Common myeloid progenitor, CD34-positive (primary cell): Measurements from ENCODE around the gene PRDM8.

ENCODE experiments used
- CTCF ChIA-PET: fragments of 350-600 bp; sonication (Branson Sonifier 250); formaldehyde crosslinking; loops from one replicate; lab custom pipeline; 2021; ENCODE audit warnings: antibody characterized with exemption; lab: Charles Lee
- POLR2A ChIA-PET: fragments of 350-600 bp; sonication (Branson Sonifier 250); formaldehyde crosslinking; loops from one replicate; lab custom pipeline; 2021; ENCODE audit warnings: antibody characterized with exemption; lab: Charles Lee
- DNase-seq, 3 donors: peaks; one replicate each; pipeline versions ENCODE4 v3.0.0 to v3.0.0-alpha.2; 2013
- H3K27ac ChIP-seq, 2 experiments: 1 replicate in 1 of 2; 2 replicates in 1 of 2; pipeline ENCODE4 v1.7.0; 2013; ENCODE audit warnings: inconsistent platforms in 2 of 2, low read length in 2 of 2, mild to moderate bottlenecking in 2 of 2, low read depth in 1 of 2, moderate library complexity in 1 of 2; ENCODE audit not compliant: severe bottlenecking in 2 of 2, insufficient read depth in 1 of 2, poor library complexity in 1 of 2
- H3K27me3 ChIP-seq, 5 experiments: replicated peaks in 2 of 5; 1 replicate in 3 of 5; 2 replicates in 2 of 5; pipeline versions ENCODE4 v1.6.1 to v1.7.0; 2013; ENCODE audit warnings: low read length in 4 of 5, mild to moderate bottlenecking in 2 of 5, moderate library complexity in 2 of 5, inconsistent platforms in 1 of 5; ENCODE audit not compliant: insufficient read depth in 5 of 5, control insufficient read depth in 4 of 5
- H3K36me3 ChIP-seq, 4 experiments: 1 replicate in 2 of 4; 2 replicates in 2 of 4; pipeline versions ENCODE4 v1.6.1 to v1.7.0; 2013; ENCODE audit warnings: low read length in 3 of 4, control low read depth in 1 of 4, mild to moderate bottlenecking in 1 of 4; ENCODE audit not compliant: control insufficient read depth in 4 of 4, insufficient read depth in 4 of 4
- H3K4me1 ChIP-seq, 4 experiments: 1 replicate in 3 of 4; 2 replicates in 1 of 4; pipeline versions ENCODE4 v1.6.1 to v1.7.1; 2013; ENCODE audit warnings: low read length in 3 of 4, mild to moderate bottlenecking in 3 of 4, control low read depth in 1 of 4, inconsistent platforms in 1 of 4, moderate library complexity in 1 of 4; ENCODE audit not compliant: control insufficient read depth in 4 of 4, insufficient read depth in 4 of 4; ENCODE audit errors: control extremely low read depth in 1 of 4
- H3K4me3 ChIP-seq, 7 experiments: 1 replicate in 4 of 7; 2 replicates in 3 of 7; pipeline versions ENCODE4 v1.5.1 to v1.7.0; 2013; ENCODE audit warnings: mild to moderate bottlenecking in 7 of 7, low read length in 6 of 7, moderate library complexity in 6 of 7, inconsistent platforms in 2 of 7, low read depth in 2 of 7, control low read depth in 1 of 7; ENCODE audit not compliant: insufficient read depth in 4 of 7, control insufficient read depth in 1 of 7; ENCODE audit errors: extremely low read depth in 1 of 7
- H3K9me3 ChIP-seq, 5 experiments: 1 replicate in 4 of 5; 2 replicates in 1 of 5; pipeline versions ENCODE4 v1.6.1 to v1.7.1; 2013; ENCODE audit warnings: low read length in 4 of 5, mild to moderate bottlenecking in 2 of 5, inconsistent platforms in 1 of 5, low read depth in 1 of 5, moderate library complexity in 1 of 5; ENCODE audit not compliant: control insufficient read depth in 4 of 5, insufficient read depth in 2 of 5; ENCODE audit errors: control extremely low read depth in 1 of 5
- WGBS: methylation state at CpG from one replicate; pipeline ENCODE4 v1.1.5; 2013; ENCODE audit not compliant: insufficient coverage; 5-methylcytosine and 5-hydroxymethylcytosine counted together

The PRDM8 gene

GRCh38 chr4:80182237-80182866, 15.0 kb upstream of the PRDM8 start:
- Histone ChIP-seq H3K4me1 (peaks cover 3 to 27% (median 22%) of the 10 kb centered on the region in 4 experiments), H3K27ac (no peak overlapping the region), H3K36me3 (no peaks in the 10 kb centered on the region), H3K9me3 (peaks cover 0 to 21% (median 3%) of the 10 kb centered on the region in 5 experiments), H3K4me3 (no peak overlapping the region), H3K27me3 (peaks cover 0 to 2% (median 0%) of the 10 kb centered on the region in 5 experiments)
- POLR2A ChIA-PET = no interaction called here
- peak in 1 of 3 donors; percentile 16 for DNase-seq
- 78% methylated on average over 4 of the region's 10 CpGs for WGBS
- CTCF ChIA-PET = interaction anchor here (0.6 to 9.4 kb wide), 17 partner anchors 9 to 127 kb away, joined by 3 to 101 read pairs (median 5); partner anchors contain the start of gene PRDM8

DNA sequence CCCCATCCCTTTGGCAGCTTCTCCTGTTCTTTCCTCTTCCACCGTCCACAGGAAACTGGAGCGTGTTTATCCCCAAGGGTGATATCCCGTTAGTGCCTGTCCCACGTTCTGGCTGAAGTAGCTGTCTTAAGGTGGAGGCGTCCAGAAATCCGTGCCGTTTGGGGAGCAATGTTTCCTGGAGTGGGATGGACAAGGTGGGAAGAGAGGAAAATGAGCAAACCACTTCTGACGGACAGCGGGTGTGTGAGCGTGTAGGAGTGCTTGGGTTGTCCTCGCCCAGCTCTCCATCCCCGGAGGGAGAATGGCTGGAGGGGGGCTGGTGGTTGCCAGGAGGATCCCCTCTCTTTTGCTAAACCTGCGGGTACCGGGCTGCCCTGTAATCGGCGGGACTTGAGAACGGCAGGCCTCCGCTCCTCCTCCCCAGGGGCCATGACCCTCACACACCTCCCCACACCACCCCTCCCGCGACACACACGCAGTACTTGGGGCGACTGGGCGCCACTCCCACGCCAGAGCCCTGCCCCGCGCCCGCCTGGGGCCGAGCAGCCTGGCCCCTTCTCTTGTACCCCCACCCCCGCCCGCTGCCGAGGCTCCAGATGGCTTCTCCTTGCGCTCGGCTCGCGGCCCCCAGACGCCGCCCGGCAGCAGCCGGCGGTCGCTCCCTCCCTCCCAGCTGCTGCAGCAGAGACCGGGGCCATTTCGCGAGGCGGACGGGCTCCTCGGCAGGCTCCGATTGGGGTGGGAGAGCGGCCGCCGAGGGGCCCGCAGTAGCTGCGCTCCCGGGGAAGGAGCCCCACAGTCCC, 13.9 kb upstream of the PRDM8 start:
- peak overlapping the region; percentile 70 to 89 for H3K27ac ChIP-seq
- ChIA-PET CTCF (interaction anchor here (0.7 to 9.4 kb wide), 20 partner anchors 10 to 153 kb away, joined by 3 to 101 read pairs (median 5); partner anchors contain the start of gene PRDM8), POLR2A (interaction anchor here (1.1 to 2.6 kb wide), 3 partner anchors 56 to 105 kb away, joined by 3 to 12 read pairs (median 7); no protein-coding TSS in a partner anchor)
- peak in 2 of 3 donors; percentile 74 to 83 for DNase-seq
- H3K4me3 ChIP-seq = peak overlapping the region; percentile 53 to 95 (median 91)
- H3K4me1 ChIP-seq = peaks cover 3 to 27% (median 22%) of the 10 kb centered on the region in 4 experiments
- H3K9me3 ChIP-seq = peaks cover 0 to 13% (median 0%) of the 10 kb centered on the region in 5 experiments
- 17% methylated on average over 46 of the region's 54 CpGs for WGBS
- H3K36me3 ChIP-seq = peaks cover 0 to 2% (median 0%) of the 10 kb centered on the region in 4 experiments
- H3K27me3 ChIP-seq = peaks cover 0 to 2% (median 0%) of the 10 kb centered on the region in 5 experiments

GRCh38 chr4:80184053-80184824, 13.1 kb upstream of the PRDM8 start:
- H3K36me3 ChIP-seq = peaks cover 0 to 9% (median under 1%) of the 10 kb centered on the region in 4 experiments
- peak; percentile 90 to 94 (median 94) for DNase-seq
- peak overlapping the region; percentile 53 to 95 (median 91) for H3K4me3 ChIP-seq
- peaks cover 3 to 27% (median 22%) of the 10 kb centered on the region in 4 experiments for H3K4me1 ChIP-seq
- peaks cover 0 to 3% (median 0%) of the 10 kb centered on the region in 5 experiments for H3K27me3 ChIP-seq
- H3K27ac ChIP-seq = peak overlapping the region; percentile 70 to 89
- ChIA-PET POLR2A (interaction anchor here (1.1 to 2.6 kb wide), 5 partner anchors 12 to 105 kb away, joined by 3 to 12 read pairs (median 6); no protein-coding TSS in a partner anchor), CTCF (interaction anchor here (0.7 to 9.4 kb wide), 19 partner anchors 11 to 153 kb away, joined by 3 to 101 read pairs (median 5); partner anchors contain the start of gene PRDM8)
- peaks cover 0 to 10% (median 0%) of the 10 kb centered on the region in 5 experiments for H3K9me3 ChIP-seq
- WGBS = 0% methylated on average over 35 of the region's 46 CpGs

GRCh38 chr4:80184825-80185756, 12.2 kb upstream of the PRDM8 start:
- peaks cover 3 to 27% (median 22%) of the 10 kb centered on the region in 4 experiments for H3K4me1 ChIP-seq
- peak overlapping the region; percentile 53 to 95 (median 91) for H3K4me3 ChIP-seq
- H3K27ac ChIP-seq = peak overlapping the region; percentile 70 to 89
- H3K27me3 ChIP-seq = peaks cover 0 to 3% (median 0%) of the 10 kb centered on the region in 5 experiments
- peaks cover 0 to 4% (median 0%) of the 10 kb centered on the region in 5 experiments for H3K9me3 ChIP-seq
- ChIA-PET CTCF (interaction anchor here (0.7 to 9.4 kb wide), 11 partner anchors 11 to 138 kb away, joined by 3 to 101 read pairs (median 5); partner anchors contain the start of gene PRDM8), POLR2A (interaction anchor here (1.6 to 2.6 kb wide), 5 partner anchors 11 to 113 kb away, joined by 5 to 12 read pairs (median 6); no protein-coding TSS in a partner anchor)
- H3K36me3 ChIP-seq = peaks cover 0 to 16% (median under 1%) of the 10 kb centered on the region in 4 experiments
- peak in 2 of 3 donors; percentile 47 to 56 for DNase-seq
- under 1% methylated on average over 33 of the region's 42 CpGs for WGBS

DNA sequence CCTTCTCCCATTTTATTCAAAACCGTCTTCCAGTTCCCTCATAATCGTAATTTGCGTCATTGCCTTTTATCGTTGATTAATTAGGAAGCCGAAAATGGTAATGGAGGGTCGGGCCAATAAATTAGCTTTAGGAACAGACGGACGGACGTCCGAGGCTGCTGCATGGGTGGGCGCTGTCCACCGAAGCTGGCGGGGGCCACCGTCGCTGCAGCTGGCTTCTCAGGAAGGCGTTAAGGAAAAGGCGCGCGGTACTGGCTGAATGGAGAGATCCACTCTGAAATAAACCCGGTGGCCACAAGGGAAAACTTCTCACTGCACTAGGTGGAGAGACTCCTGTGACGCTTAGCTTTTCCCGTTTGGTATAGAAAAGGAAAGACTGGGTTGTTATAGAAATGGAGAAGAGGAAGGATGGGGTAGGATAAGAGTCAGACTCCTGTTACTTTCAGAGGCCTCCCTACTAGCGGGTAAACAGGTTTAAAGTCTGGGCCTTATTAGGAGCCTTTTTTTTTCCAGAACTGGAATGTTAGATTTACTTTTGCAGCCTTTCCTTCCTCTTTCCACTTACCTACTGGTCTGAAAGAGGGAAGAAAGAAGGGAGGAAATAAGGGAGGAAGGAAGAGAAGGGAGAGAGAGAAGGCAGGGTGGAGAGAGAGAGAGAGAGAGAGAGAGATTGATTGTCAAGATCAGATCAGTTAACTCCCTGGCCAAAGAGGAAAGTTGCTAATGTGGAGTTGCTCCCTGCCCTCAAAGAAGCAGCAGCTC, 11.3 kb upstream of the PRDM8 start:
- 10% methylated on average over 16 of the region's 23 CpGs for WGBS
- Histone ChIP-seq H3K4me1 (peaks cover 3 to 27% (median 22%) of the 10 kb centered on the region in 4 experiments), H3K27ac (no peak overlapping the region), H3K27me3 (peaks cover 0 to 3% (median 0%) of the 10 kb centered on the region in 5 experiments), H3K9me3 (peaks cover 0 to 2% (median 0%) of the 10 kb centered on the region in 5 experiments), H3K36me3 (peaks cover 0 to 20% (median under 1%) of the 10 kb centered on the region in 4 experiments), H3K4me3 (peak overlapping the region in 5 of 7 experiments; percentile 87 to 95 (median 94))
- ChIA-PET CTCF (interaction anchor here (0.6 to 9.4 kb wide), 10 partner anchors 10 to 165 kb away, joined by 3 to 101 read pairs (median 6); partner anchors contain the start of gene PRDM8), POLR2A (interaction anchor here (1.6 to 2.6 kb wide), 6 partner anchors 10 to 114 kb away, joined by 5 to 12 read pairs (median 6); no protein-coding TSS in a partner anchor)
- DNase-seq = peak in 1 of 3 donors; percentile 31
